H9 (cell line): ENCODE data around the gene ACSM3. TPM values are rescaled to one million over a fixed set of nuclear protein-coding genes. Genes with fewer than 3 reads are reported as not detected.

Experiments
- DNase-seq: peaks from one replicate; pipeline ENCODE4 v3.0.0-alpha.2; 2017
- H2AFZ ChIP-seq: one replicate; pipeline ENCODE4 v1.6.1; 2013; ENCODE audit warnings: mild to moderate bottlenecking, low read length, control low read depth, moderate library complexity
- H2AK5ac ChIP-seq: 2 replicates; pipeline ENCODE4 v1.6.1; 2013; ENCODE audit warnings: low read length, control low read depth, mixed read lengths; ENCODE audit not compliant: insufficient read length
- H2BK120ac ChIP-seq: one replicate; pipeline ENCODE4 v1.6.1; 2013; ENCODE audit warnings: low read depth, mild to moderate bottlenecking, low read length, control low read depth, inconsistent platforms; ENCODE audit not compliant: poor library complexity, severe bottlenecking
- H2BK12ac ChIP-seq: 2 replicates; pipeline ENCODE4 v1.6.1; 2013; ENCODE audit warnings: low read length, control low read depth, mixed read lengths, low read depth; ENCODE audit not compliant: insufficient read length
- H2BK15ac ChIP-seq: 2 replicates; pipeline ENCODE4 v1.6.1; 2013; ENCODE audit warnings: low read depth, low read length, control low read depth
- H2BK20ac ChIP-seq: one replicate; pipeline ENCODE4 v1.6.1; 2013; ENCODE audit warnings: low read depth, mild to moderate bottlenecking, low read length, control low read depth, inconsistent platforms; ENCODE audit not compliant: poor library complexity, severe bottlenecking
- H2BK5ac ChIP-seq: 2 replicates; pipeline ENCODE4 v1.6.1; 2013; ENCODE audit warnings: low read length, control low read depth, mixed read lengths; ENCODE audit not compliant: insufficient read length
- H3K14ac ChIP-seq: 2 replicates; pipeline ENCODE4 v1.6.1; 2013; ENCODE audit warnings: low read length, control low read depth; ENCODE audit not compliant: insufficient read depth
- H3K18ac ChIP-seq: 2 replicates; pipeline ENCODE4 v1.6.1; 2013; ENCODE audit warnings: low read depth, mild to moderate bottlenecking, mixed read lengths, low read length, control low read depth; ENCODE audit not compliant: insufficient read length
- H3K23ac ChIP-seq: 2 replicates; pipeline ENCODE4 v1.6.1; 2013; ENCODE audit warnings: low read length, control low read depth, mixed read lengths, low read depth; ENCODE audit not compliant: insufficient read length
- H3K23me2 ChIP-seq: 2 replicates; pipeline ENCODE4 v1.6.1; 2013; ENCODE audit warnings: low read depth, mild to moderate bottlenecking, mixed read lengths, low read length, control low read depth; ENCODE audit not compliant: insufficient read length, poor library complexity, severe bottlenecking
- H3K27ac ChIP-seq: 2 replicates; pipeline ENCODE4 v1.5.1; 2013; ENCODE audit warnings: low read length, control low read depth, mixed read lengths, low read depth; ENCODE audit not compliant: insufficient read length
- H3K27me3 ChIP-seq: 2 replicates; pipeline ENCODE4 v1.6.1; 2013; ENCODE audit warnings: low read length, control low read depth, inconsistent platforms; ENCODE audit not compliant: insufficient read depth
- H3K4ac ChIP-seq: 2 replicates; pipeline ENCODE4 v1.6.1; 2013; ENCODE audit warnings: low read depth, mild to moderate bottlenecking, control low read depth, inconsistent platforms, low read length, moderate library complexity
- H3K4me1 ChIP-seq: 2 replicates; pipeline ENCODE4 v1.6.1; 2013; ENCODE audit warnings: low read length, control low read depth, inconsistent platforms; ENCODE audit not compliant: insufficient read depth
- H3K4me2 ChIP-seq: 2 replicates; pipeline ENCODE4 v1.6.1; 2013; ENCODE audit warnings: low read length, control low read depth, mixed read lengths; ENCODE audit not compliant: insufficient read length, insufficient read depth
- H3K56ac ChIP-seq: 2 replicates; pipeline ENCODE4 v1.6.1; 2013; ENCODE audit warnings: low read depth, mild to moderate bottlenecking, mixed read lengths, low read length, control low read depth; ENCODE audit not compliant: insufficient read length
- H3K79me1 ChIP-seq: 2 replicates; pipeline ENCODE4 v1.6.1; 2013; ENCODE audit warnings: low read depth, mild to moderate bottlenecking, moderate library complexity, low read length, control low read depth, inconsistent platforms; ENCODE audit not compliant: insufficient read depth, poor library complexity, severe bottlenecking
- H3K79me2 ChIP-seq: 2 replicates; pipeline ENCODE4 v1.6.1; 2013; ENCODE audit warnings: low read length, control low read depth, inconsistent platforms; ENCODE audit not compliant: insufficient read depth
- H3K9ac ChIP-seq: 2 replicates; pipeline ENCODE4 v1.6.1; 2013; ENCODE audit warnings: low read length, control low read depth, mixed read lengths; ENCODE audit not compliant: insufficient read length; ENCODE audit errors: extremely low read depth
- H3K9me3 ChIP-seq: one replicate; pipeline ENCODE4 v1.6.1; 2013; ENCODE audit warnings: low read depth, low read length, inconsistent platforms; ENCODE audit not compliant: control insufficient read depth
- H3T11ph ChIP-seq: one replicate; pipeline ENCODE4 v1.6.1; 2013; ENCODE audit warnings: mild to moderate bottlenecking, low read length, control low read depth, inconsistent platforms
- H4K20me1 ChIP-seq: one replicate; pipeline ENCODE4 v1.6.1; 2013; ENCODE audit not compliant: control insufficient read depth, insufficient read length, insufficient read depth
- H4K5ac ChIP-seq: 2 replicates; pipeline ENCODE4 v1.6.1; 2013; ENCODE audit warnings: low read depth, mild to moderate bottlenecking, mixed read lengths, low read length, control low read depth; ENCODE audit not compliant: insufficient read length
- H4K8ac ChIP-seq: replicated peaks from 2 replicates; pipeline ENCODE4 v1.6.1; 2013; ENCODE audit warnings: low read length, control low read depth, mixed read lengths, low read depth; ENCODE audit not compliant: insufficient read length
- H4K91ac ChIP-seq: 2 replicates; pipeline ENCODE4 v1.6.1; 2013; ENCODE audit warnings: low read depth, mild to moderate bottlenecking, moderate library complexity, mixed read lengths, low read length, control low read depth; ENCODE audit not compliant: insufficient read length
- H3K27ac Mint-ChIP-seq, 3 experiments: 2 replicates in 2 of 3; 3 replicates in 1 of 3; pipeline ENCODE4 v1.8.0; 2020 to 2021; ENCODE audit warnings: mixed read lengths in 3 of 3, mild to moderate bottlenecking in 1 of 3, moderate library complexity in 1 of 3
- H3K27me3 Mint-ChIP-seq: 2 replicates; pipeline ENCODE4 v1.8.0; 2021; ENCODE audit warnings: low read depth, mild to moderate bottlenecking, moderate library complexity, mixed read lengths
- H3K36me3 Mint-ChIP-seq, 3 experiments: 2 replicates in 2 of 3; 3 replicates in 1 of 3; pipeline ENCODE4 v1.8.0; 2020 to 2021; ENCODE audit warnings: low read depth in 3 of 3, mixed read lengths in 3 of 3; ENCODE audit not compliant: insufficient read depth in 1 of 3
- H3K4me1 Mint-ChIP-seq, 2 experiments: 2 replicates each; pipeline ENCODE4 v1.8.0; 2020; ENCODE audit warnings: mixed read lengths in 2 of 2
- H3K4me3 Mint-ChIP-seq, 2 experiments: 2 replicates in 1 of 2; 3 replicates in 1 of 2; pipeline ENCODE4 v1.8.0; 2020 to 2021; ENCODE audit warnings: mild to moderate bottlenecking in 2 of 2, mixed read lengths in 2 of 2, moderate library complexity in 1 of 2
- H3K9me3 Mint-ChIP-seq, 2 experiments: 2 replicates in 1 of 2; 3 replicates in 1 of 2; pipeline ENCODE4 v1.8.0; 2020; ENCODE audit warnings: mild to moderate bottlenecking in 2 of 2, mixed read lengths in 2 of 2, moderate library complexity in 1 of 2
- WGBS: extraction: QIAGEN DNeasy Blood & Tissue Kit; methylation state at CpG from one replicate; pipeline ENCODE4 v1.1.7; 2013; ENCODE audit warnings: missing lambda C conversion rate, low lambda C conversion rate, mixed read lengths; ENCODE audit not compliant: insufficient read length; ENCODE audit errors: extremely low coverage; 5-methylcytosine and 5-hydroxymethylcytosine counted together
- total RNA-seq: library from RNA; stranded (reverse); gene quantifications from 2 replicates; pipeline ENCODE4 v1.2.1, GENCODE V29; 2021
- TF ChIP-seq, protein P1 (sequence below): fragments of 200-600 bp; sonication (generic); conservative IDR thresholded peaks from 3 replicates; pipeline ENCODE4 v1.8.0; 2021; ENCODE audit warnings: antibody characterized with exemption, mild to moderate bottlenecking

The ACSM3 gene
- total RNA-seq, 1 experiment from 2014 or later: 3.1 TPM

DNA sequence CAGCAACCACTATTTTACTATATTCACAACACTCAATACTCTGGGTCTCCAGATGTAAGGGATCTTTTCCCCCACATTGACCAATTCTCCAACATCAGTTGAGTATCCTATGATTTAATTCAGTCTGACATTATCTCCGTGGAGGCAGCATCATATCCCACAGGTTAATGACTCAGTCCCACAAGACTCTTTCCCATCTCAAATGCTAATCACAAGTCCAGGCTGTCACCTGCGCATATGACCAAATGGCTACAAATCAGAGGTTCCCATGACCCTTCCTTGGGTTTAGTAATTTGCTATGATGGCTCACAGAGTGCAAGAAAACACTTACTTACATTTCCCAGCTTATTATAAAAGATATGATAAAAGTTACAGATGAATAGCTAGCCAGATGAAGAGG, 18.7 kb downstream of the ACSM3 start:
- Histone ChIP-seq H3K79me2 (no peaks in the 10 kb centered on the region), H3K14ac (no peak overlapping the region), H2BK120ac (no peak overlapping the region), H2BK12ac (no peak overlapping the region), H3T11ph (no peak overlapping the region), H2AFZ (no peak overlapping the region), H3K4me1 (no peaks in the 10 kb centered on the region), H4K20me1 (no peaks in the 10 kb centered on the region), H3K23me2 (no peaks in the 10 kb centered on the region), H3K4ac (no peak overlapping the region), H3K9me3 (no peaks in the 10 kb centered on the region), H3K27ac (no peak overlapping the region), H3K18ac (no peak overlapping the region), H4K8ac (no peak overlapping the region), H4K5ac (no peak overlapping the region), H2BK20ac (no peak overlapping the region), H2BK5ac (no peak overlapping the region), H2AK5ac (no peak overlapping the region), H3K79me1 (no peaks in the 10 kb centered on the region), H3K27me3 (no peaks in the 10 kb centered on the region), H2BK15ac (no peak overlapping the region), H3K9ac (no peak overlapping the region), H3K23ac (no peak overlapping the region), H4K91ac (no peak overlapping the region), H3K56ac (no peak overlapping the region), H3K4me2 (no peak overlapping the region)
- no peaks in the 10 kb centered on the region for H3K36me3 Mint-ChIP-seq
- no peaks in the 10 kb centered on the region; a peak in 2 of 4 replicates for H3K4me1 Mint-ChIP-seq
- DNase-seq: no peak
- TF ChIP-seq, protein P1, sequence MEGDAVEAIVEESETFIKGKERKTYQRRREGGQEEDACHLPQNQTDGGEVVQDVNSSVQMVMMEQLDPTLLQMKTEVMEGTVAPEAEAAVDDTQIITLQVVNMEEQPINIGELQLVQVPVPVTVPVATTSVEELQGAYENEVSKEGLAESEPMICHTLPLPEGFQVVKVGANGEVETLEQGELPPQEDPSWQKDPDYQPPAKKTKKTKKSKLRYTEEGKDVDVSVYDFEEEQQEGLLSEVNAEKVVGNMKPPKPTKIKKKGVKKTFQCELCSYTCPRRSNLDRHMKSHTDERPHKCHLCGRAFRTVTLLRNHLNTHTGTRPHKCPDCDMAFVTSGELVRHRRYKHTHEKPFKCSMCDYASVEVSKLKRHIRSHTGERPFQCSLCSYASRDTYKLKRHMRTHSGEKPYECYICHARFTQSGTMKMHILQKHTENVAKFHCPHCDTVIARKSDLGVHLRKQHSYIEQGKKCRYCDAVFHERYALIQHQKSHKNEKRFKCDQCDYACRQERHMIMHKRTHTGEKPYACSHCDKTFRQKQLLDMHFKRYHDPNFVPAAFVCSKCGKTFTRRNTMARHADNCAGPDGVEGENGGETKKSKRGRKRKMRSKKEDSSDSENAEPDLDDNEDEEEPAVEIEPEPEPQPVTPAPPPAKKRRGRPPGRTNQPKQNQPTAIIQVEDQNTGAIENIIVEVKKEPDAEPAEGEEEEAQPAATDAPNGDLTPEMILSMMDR: no peak
- no peak overlapping the region for H3K27ac Mint-ChIP-seq
- no peak overlapping the region for H3K4me3 Mint-ChIP-seq
- no peaks in the 10 kb centered on the region for H3K9me3 Mint-ChIP-seq
- WGBS: no CpG with 5 or more reads among the region's 2 CpGs
- H3K27me3 Mint-ChIP-seq: no peaks in the 10 kb centered on the region
